Uterus (tissue), 2 donors: ENCODE results near the gene AQP6.

Experiments
- CTCF ChIP-seq, 4 experiments: fragments of 200-600 bp in 2 of 4; fragments of 450-650 bp in 2 of 4; sonication (generic) in 2 of 4; IDR thresholded peaks; one replicate each; pipeline ENCODE4 v1.5.1; 2016 to 2019; ENCODE audit warnings: antibody characterized with exemption in 4 of 4, mild to moderate bottlenecking in 2 of 4, moderate library complexity in 1 of 4
- POLR2A ChIP-seq, 2 donors: fragments of 450-650 bp; IDR thresholded peaks; one replicate each; pipeline ENCODE4 v1.6.1; 2016; ENCODE audit warnings: antibody characterized with exemption in 2 of 2, mild to moderate bottlenecking in 1 of 2, moderate library complexity in 1 of 2

DNA sequence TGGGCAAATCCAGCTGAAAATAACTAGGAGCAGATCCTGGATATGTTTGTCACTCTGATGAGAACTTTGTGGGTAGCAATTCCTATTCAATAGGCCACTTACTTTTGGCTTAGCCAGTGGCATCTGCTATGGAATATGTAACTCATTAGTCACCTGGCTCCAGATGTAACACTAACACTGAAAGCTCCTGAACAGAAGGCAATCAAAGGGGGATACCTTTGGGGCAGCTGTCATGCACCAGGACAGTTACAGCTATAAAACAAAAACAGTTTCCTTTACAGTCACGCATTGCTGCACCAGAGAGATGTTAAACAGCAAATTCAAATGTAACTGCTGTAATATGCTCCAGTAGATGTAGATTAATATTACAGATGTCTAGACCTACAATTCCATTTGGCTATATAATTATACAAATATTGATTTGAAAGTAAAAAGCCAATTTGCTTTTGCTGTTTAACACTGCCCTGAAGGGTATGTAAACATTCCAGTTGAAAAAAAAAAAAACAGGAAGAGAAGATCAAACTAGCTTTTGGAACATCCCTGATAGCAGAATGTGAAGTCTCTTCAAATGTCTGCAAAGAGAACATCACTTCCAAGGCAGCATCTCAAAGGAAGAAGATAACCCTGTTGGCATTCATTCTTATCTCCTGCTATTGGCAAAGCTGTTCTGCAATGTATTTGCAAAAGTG lies 34.2 kb downstream of the AQP6 start:
- TF ChIP-seq CTCF (IDR thresholded peaks at IDR 0.05), result no peak
- no peak for TF ChIP-seq POLR2A (IDR thresholded peaks at IDR 0.05)
